ENCODE measurements around the gene MGRN1.

Gene MGRN1

DNA sequence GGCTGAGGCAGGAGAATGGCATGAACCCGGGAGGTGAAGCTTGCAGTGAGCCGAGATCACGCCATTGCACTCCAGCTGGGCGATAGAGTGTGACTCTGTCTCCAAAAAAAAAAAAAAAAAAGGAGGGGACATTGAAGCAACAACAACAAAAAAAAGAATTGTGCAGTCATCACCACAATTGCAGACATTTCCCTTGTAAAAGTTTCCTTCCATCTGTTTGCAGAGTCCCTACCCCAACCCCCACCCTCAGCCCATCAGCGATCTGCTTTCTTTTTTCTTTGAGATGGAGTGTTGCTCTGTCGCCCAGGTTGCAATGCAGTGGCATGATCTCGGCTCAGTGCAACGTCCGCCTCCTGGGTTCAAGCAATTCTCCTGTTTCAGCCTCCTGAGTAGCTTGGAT, 3.7 kb downstream of the MGRN1 start:
- TF ChIP-seq, protein P1, sequence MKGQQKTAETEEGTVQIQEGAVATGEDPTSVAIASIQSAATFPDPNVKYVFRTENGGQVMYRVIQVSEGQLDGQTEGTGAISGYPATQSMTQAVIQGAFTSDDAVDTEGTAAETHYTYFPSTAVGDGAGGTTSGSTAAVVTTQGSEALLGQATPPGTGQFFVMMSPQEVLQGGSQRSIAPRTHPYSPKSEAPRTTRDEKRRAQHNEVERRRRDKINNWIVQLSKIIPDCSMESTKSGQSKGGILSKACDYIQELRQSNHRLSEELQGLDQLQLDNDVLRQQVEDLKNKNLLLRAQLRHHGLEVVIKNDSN (IDR thresholded peaks at IDR 0.05), result no peak
- TF ChIP-seq, protein P2, sequence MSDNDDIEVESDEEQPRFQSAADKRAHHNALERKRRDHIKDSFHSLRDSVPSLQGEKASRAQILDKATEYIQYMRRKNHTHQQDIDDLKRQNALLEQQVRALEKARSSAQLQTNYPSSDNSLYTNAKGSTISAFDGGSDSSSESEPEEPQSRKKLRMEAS (IDR thresholded peaks at IDR 0.05), result no peak
- TF ChIP-seq NFIC (IDR thresholded peaks at IDR 0.05) (no peak), TAF1 (IDR thresholded peaks at IDR 0.05; ENCODE audit: low read depth) (no peak), EP300 (IDR thresholded peaks at IDR 0.05; ENCODE audit: borderline replicate concordance) (no peak), CREB1 (IDR thresholded peaks at IDR 0.05; ENCODE audit: low read depth) (no peak), ZBTB7A (IDR thresholded peaks at IDR 0.05; ENCODE audit: low read depth) (no peak), CEBPB (IDR thresholded peaks at IDR 0.05) (no peak)
- TF ChIP-seq, protein P3, sequence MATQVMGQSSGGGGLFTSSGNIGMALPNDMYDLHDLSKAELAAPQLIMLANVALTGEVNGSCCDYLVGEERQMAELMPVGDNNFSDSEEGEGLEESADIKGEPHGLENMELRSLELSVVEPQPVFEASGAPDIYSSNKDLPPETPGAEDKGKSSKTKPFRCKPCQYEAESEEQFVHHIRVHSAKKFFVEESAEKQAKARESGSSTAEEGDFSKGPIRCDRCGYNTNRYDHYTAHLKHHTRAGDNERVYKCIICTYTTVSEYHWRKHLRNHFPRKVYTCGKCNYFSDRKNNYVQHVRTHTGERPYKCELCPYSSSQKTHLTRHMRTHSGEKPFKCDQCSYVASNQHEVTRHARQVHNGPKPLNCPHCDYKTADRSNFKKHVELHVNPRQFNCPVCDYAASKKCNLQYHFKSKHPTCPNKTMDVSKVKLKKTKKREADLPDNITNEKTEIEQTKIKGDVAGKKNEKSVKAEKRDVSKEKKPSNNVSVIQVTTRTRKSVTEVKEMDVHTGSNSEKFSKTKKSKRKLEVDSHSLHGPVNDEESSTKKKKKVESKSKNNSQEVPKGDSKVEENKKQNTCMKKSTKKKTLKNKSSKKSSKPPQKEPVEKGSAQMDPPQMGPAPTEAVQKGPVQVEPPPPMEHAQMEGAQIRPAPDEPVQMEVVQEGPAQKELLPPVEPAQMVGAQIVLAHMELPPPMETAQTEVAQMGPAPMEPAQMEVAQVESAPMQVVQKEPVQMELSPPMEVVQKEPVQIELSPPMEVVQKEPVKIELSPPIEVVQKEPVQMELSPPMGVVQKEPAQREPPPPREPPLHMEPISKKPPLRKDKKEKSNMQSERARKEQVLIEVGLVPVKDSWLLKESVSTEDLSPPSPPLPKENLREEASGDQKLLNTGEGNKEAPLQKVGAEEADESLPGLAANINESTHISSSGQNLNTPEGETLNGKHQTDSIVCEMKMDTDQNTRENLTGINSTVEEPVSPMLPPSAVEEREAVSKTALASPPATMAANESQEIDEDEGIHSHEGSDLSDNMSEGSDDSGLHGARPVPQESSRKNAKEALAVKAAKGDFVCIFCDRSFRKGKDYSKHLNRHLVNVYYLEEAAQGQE (IDR thresholded peaks at IDR 0.05; ENCODE audit: low read depth), result no peak

DNA sequence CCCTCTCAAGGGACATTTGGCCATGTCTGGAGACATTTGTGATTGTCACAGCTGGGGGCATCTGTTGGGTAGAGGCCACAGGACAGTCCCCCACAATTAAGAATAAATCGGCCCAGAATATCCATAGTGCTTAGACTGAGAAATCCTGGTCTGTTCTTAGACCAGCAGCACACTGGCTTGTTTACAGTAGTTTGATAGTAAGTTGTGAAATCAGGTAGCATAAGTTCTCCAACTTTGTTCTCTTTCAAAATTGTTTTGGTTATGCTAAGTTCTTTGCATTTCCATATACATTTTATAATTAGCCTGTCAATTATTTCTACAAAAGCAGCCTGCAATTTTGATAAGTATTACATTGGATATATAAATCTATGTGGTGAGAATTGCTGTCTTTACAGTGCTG, 6.8 kb downstream of the MGRN1 start:
- TF ChIP-seq RAD21 (IDR thresholded peaks at IDR 0.05; ENCODE audit: low read depth) (no peak), FOXM1 (IDR thresholded peaks at IDR 0.05; ENCODE audit: borderline replicate concordance, low read depth) (no peak), TCF12 (IDR thresholded peaks at IDR 0.05; ENCODE audit: low read depth) (no peak), TAF1 (IDR thresholded peaks at IDR 0.05; ENCODE audit: low read depth) (no peak), CREB1 (IDR thresholded peaks at IDR 0.05; ENCODE audit: low read depth) (no peak), ZBTB7A (IDR thresholded peaks at IDR 0.05; ENCODE audit: low read depth) (no peak), EP300 (IDR thresholded peaks at IDR 0.05; ENCODE audit: borderline replicate concordance) (no peak), CEBPB (IDR thresholded peaks at IDR 0.05) (no peak), YY1 (IDR thresholded peaks at IDR 0.05; ENCODE audit: low read depth) (no peak), TEAD4 (IDR thresholded peaks at IDR 0.05) (no peak), EGR1 (IDR thresholded peaks at IDR 0.05) (no peak), NFIC (IDR thresholded peaks at IDR 0.05) (no peak)
- TF ChIP-seq, protein P1 (IDR thresholded peaks at IDR 0.05), result no peak
- TF ChIP-seq, protein P3 (IDR thresholded peaks at IDR 0.05; ENCODE audit: low read depth), result no peak
- TF ChIP-seq, protein P2 (IDR thresholded peaks at IDR 0.05), result no peak

DNA sequence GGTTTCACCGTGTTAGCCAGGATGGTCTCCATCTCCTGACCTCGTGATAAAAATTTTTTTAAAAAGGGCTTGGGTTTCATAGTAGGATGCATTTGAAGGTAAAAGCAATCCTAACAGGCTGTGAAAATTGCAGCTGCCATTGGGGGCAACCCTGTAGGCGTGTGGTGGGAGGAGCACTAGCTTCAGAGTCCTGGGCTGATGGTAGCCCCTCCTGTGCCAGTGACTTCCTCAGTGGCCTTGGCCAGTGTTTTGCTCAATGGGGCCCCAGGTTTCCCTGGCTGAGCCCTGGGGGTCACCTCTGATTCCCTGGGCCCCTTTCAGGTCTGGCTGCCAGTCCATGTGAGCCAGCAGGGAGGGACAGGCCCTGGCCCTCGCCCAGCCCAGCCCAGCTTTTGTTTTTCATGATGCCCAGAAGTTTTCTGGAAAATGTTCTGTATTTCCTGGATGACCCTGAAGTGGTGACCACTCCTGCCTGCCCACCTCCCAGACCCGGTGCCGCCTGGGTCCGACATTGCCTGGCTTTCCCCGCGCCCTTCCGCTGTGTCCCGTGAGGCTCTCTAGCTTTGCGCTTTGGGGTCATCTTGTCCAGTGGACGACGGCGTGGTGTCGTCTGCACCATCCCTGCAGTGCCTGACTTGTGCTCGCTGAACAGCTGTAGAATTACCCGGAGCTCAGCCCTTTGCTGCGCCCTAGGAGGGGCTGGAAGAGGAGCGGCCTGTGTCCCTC, 9.4 kb downstream of the MGRN1 start:
- TF ChIP-seq FOXM1 (IDR thresholded peaks at IDR 0.05; ENCODE audit: borderline replicate concordance, low read depth) (no peak), TEAD4 (IDR thresholded peaks at IDR 0.05) (no peak), TAF1 (IDR thresholded peaks at IDR 0.05; ENCODE audit: low read depth) (no peak), CEBPB (IDR thresholded peaks at IDR 0.05) (no peak), ZBTB7A (IDR thresholded peaks at IDR 0.05; ENCODE audit: low read depth) (no peak), CREB1 (IDR thresholded peaks at IDR 0.05; ENCODE audit: low read depth) (no peak), EP300 (IDR thresholded peaks at IDR 0.05; ENCODE audit: borderline replicate concordance) (no peak), RAD21 (IDR thresholded peaks at IDR 0.05; ENCODE audit: low read depth) (no peak)
- TF ChIP-seq, protein P1 (IDR thresholded peaks at IDR 0.05), result no peak

DNA sequence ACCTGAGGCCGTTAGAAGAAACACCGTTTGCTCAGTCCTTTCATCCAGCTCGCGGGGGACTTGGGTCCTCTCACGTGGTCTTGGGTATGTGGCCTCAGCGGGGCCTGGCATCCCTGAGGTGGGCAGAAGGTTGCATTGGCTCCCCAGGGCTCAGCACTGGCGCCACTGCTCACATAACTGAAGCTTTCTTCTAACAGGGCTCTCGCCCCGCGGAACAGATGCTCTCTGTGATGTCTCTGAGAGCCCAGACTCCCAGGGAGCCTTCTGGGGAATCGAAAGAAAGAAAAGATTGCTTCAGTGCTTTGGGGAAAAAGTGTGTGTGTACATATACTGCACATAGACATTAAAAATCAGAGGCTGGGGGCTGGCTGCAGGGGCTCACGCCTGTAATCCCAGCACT, 10.1 kb downstream of the MGRN1 start:
- TF ChIP-seq NFIC (IDR thresholded peaks at IDR 0.05) (no peak), TAF1 (IDR thresholded peaks at IDR 0.05; ENCODE audit: low read depth) (no peak), RAD21 (IDR thresholded peaks at IDR 0.05; ENCODE audit: low read depth) (no peak), FOXM1 (IDR thresholded peaks at IDR 0.05; ENCODE audit: borderline replicate concordance, low read depth) (no peak), YY1 (IDR thresholded peaks at IDR 0.05; ENCODE audit: low read depth) (no peak), TCF12 (IDR thresholded peaks at IDR 0.05; ENCODE audit: low read depth) (no peak), EP300 (IDR thresholded peaks at IDR 0.05; ENCODE audit: borderline replicate concordance) (no peak), TEAD4 (IDR thresholded peaks at IDR 0.05) (no peak)
- TF ChIP-seq, protein P3 (IDR thresholded peaks at IDR 0.05; ENCODE audit: low read depth), result no peak
- TF ChIP-seq, protein P1 (IDR thresholded peaks at IDR 0.05), result no peak
- TF ChIP-seq, protein P2 (IDR thresholded peaks at IDR 0.05), result no peak

Measured in Ishikawa (cell line).